Osteoblast (primary cell): ENCODE results near the gene SMARCA2. TPM values are rescaled to one million over a fixed set of nuclear protein-coding genes. Genes with fewer than 3 reads are reported as not detected.

Experiments
- DNase-seq: peaks from one replicate; pipeline ENCODE4 v3.0.0; 2011; ENCODE audit warnings: low spot score, mixed read lengths; ENCODE audit not compliant: insufficient read length; ENCODE audit errors: missing footprints
- H2AFZ ChIP-seq: 2 replicates; pipeline ENCODE4 v1.6.0; 2011; ENCODE audit warnings: mild to moderate bottlenecking, low read length
- H3K27ac ChIP-seq: 2 replicates; pipeline ENCODE4 v1.5.1; 2011; ENCODE audit warnings: mild to moderate bottlenecking, low read depth, low read length, moderate library complexity
- H3K27me3 ChIP-seq: 2 replicates; pipeline ENCODE4 v1.6.0; 2012; ENCODE audit warnings: mild to moderate bottlenecking, control low read depth, inconsistent platforms, low read length, moderate library complexity; ENCODE audit not compliant: insufficient read depth
- H3K36me3 ChIP-seq: 2 replicates; pipeline ENCODE4 v1.5.1; 2011; ENCODE audit warnings: mild to moderate bottlenecking, low read length, control low read depth, moderate library complexity; ENCODE audit not compliant: insufficient read depth
- H3K4me1 ChIP-seq: 2 replicates; pipeline ENCODE4 v1.5.1; 2011; ENCODE audit warnings: mild to moderate bottlenecking, low read length, control low read depth, moderate library complexity; ENCODE audit not compliant: insufficient read depth
- H3K4me2 ChIP-seq: 2 replicates; pipeline ENCODE4 v1.6.0; 2011; ENCODE audit warnings: mild to moderate bottlenecking, low read length; ENCODE audit not compliant: insufficient read depth
- H3K4me3 ChIP-seq: fragments of 200-600 bp; sonication (generic); 3 replicates; pipeline ENCODE4 v1.5.1; 2012; ENCODE audit warnings: mild to moderate bottlenecking, low read length, inconsistent platforms; ENCODE audit not compliant: insufficient read depth
- H3K79me2 ChIP-seq: 2 replicates; pipeline ENCODE4 v1.6.0; 2012; ENCODE audit warnings: mild to moderate bottlenecking, low read length, control low read depth, inconsistent platforms; ENCODE audit not compliant: insufficient read depth
- H3K9me3 ChIP-seq: 2 replicates; pipeline ENCODE4 v1.5.1; 2011; ENCODE audit warnings: low read depth, low read length, control low read depth
- H4K20me1 ChIP-seq: 2 replicates; pipeline ENCODE4 v1.6.0; 2012; ENCODE audit warnings: mild to moderate bottlenecking, low read length, control low read depth; ENCODE audit not compliant: insufficient read depth
- total RNA-seq: library from RNA; depleted of rRNA; stranded (reverse); fragments of >200 nt; gene quantifications from 2 replicates; pipeline ENCODE4 v1.2.3, GENCODE V29; 2012
- TF ChIP-seq, protein P1 (sequence below): IDR thresholded peaks from 2 replicates; pipeline ENCODE4 v1.5.1; 2011; ENCODE audit warnings: mild to moderate bottlenecking, low read depth, low read length, moderate library complexity; ENCODE audit errors: extremely low read depth

Gene SMARCA2
- total RNA-seq, 1 donor: 101 TPM

DNA sequence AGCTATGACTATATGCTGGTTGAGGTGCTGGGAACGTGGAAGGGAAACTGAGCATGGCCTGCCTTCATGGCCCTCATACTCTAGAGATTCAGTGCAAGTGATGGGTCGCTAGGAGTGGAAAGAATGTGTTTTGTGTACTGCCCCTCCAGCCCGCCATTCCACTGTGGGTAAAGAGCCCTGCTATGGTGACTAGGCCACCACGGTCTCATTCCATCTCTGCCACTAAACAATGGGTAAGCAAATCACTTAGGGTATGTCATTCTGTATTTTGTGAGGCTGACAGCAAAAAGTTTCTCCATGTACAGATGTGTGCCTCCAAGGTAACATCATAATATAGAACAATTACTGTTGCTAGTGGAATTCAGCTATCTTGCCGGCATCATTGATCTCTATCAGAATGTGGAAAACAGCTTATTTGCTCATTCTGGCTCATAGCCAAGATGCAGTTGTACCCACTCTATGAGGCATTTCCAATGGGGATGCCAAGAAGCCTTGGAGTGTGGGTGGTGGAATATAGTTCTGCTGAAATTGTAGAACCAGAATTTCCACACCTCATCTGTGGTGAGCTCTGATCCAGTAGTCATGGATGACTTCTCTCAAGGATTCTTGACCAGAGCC is 12.5 kb downstream of the SMARCA2 start:
- Histone ChIP-seq H3K4me2 (no peak overlapping the region), H3K9me3 (no peaks in the 10 kb centered on the region), H3K4me3 (no peak overlapping the region), H3K79me2 (peaks cover 93% of the 10 kb centered on the region), H3K36me3 (peaks cover 5% of the 10 kb centered on the region), H3K4me1 (peaks cover 4% of the 10 kb centered on the region), H3K27ac (no peak overlapping the region), H4K20me1 (peaks cover 19% of the 10 kb centered on the region), H3K27me3 (no peaks in the 10 kb centered on the region), H2AFZ (no peak overlapping the region)
- DNase-seq: no peak
- TF ChIP-seq, protein P1, sequence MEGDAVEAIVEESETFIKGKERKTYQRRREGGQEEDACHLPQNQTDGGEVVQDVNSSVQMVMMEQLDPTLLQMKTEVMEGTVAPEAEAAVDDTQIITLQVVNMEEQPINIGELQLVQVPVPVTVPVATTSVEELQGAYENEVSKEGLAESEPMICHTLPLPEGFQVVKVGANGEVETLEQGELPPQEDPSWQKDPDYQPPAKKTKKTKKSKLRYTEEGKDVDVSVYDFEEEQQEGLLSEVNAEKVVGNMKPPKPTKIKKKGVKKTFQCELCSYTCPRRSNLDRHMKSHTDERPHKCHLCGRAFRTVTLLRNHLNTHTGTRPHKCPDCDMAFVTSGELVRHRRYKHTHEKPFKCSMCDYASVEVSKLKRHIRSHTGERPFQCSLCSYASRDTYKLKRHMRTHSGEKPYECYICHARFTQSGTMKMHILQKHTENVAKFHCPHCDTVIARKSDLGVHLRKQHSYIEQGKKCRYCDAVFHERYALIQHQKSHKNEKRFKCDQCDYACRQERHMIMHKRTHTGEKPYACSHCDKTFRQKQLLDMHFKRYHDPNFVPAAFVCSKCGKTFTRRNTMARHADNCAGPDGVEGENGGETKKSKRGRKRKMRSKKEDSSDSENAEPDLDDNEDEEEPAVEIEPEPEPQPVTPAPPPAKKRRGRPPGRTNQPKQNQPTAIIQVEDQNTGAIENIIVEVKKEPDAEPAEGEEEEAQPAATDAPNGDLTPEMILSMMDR: no peak

DNA sequence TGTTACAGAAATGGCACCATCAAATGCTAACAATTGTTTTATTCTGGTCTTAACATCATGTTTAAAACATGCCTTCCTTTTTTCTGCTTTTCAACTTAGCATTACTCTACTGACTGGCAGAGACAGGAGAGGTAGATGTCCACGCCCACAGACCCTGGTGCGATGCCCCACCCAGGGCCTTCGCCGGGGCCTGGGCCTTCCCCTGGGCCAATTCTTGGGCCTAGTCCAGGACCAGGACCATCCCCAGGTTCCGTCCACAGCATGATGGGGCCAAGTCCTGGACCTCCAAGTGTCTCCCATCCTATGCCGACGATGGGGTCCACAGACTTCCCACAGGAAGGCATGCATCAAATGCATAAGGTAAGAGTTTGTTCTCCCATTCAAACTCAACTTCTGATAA is 13.7 kb downstream of the SMARCA2 start:
- no peak overlapping the region for H3K4me3 ChIP-seq
- no peak for DNase-seq
- H3K27me3 ChIP-seq: no peaks in the 10 kb centered on the region
- H3K9me3 ChIP-seq: no peaks in the 10 kb centered on the region
- H3K27ac ChIP-seq: no peak overlapping the region
- H4K20me1 ChIP-seq: peaks cover 19% of the 10 kb centered on the region
- H3K79me2 ChIP-seq: peaks cover 81% of the 10 kb centered on the region
- TF ChIP-seq, protein P1: no peak
- peaks cover 16% of the 10 kb centered on the region for H3K36me3 ChIP-seq
- peaks cover 4% of the 10 kb centered on the region for H3K4me1 ChIP-seq
- no peak overlapping the region for H2AFZ ChIP-seq
- no peak overlapping the region for H3K4me2 ChIP-seq

DNA sequence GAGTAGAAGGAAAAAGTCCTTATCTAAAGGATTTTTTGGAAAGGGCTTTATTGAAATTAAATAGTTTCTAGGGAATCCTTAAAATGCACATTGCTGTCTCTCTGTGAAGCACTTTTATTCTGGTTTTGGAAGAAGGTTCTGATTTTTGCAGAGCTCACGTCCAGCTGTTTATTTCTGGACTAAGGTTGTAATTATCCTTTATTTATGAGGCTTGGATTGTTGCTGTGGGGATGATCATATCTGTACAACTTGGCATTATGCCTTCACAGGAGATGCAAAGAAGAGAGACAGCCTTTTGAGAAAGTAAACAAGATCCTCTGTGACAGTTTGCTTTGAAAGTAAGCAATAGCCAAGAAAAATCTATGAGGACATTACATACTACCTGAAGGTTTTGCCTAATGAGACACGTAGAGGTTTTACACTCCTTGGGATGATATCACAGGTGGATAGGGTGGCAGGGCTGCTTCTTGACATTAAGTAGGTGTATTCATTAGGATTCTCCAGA is 14.6 kb downstream of the SMARCA2 start:
- Histone ChIP-seq H3K36me3 (peaks cover 16% of the 10 kb centered on the region), H3K27me3 (no peaks in the 10 kb centered on the region), H2AFZ (no peak overlapping the region), H3K79me2 (peaks cover 72% of the 10 kb centered on the region), H4K20me1 (peaks cover 16% of the 10 kb centered on the region), H3K27ac (no peak overlapping the region), H3K4me3 (no peak overlapping the region), H3K9me3 (no peaks in the 10 kb centered on the region), H3K4me1 (peaks cover 3% of the 10 kb centered on the region), H3K4me2 (no peak overlapping the region)
- TF ChIP-seq, protein P1: no peak
- no peak for DNase-seq

DNA sequence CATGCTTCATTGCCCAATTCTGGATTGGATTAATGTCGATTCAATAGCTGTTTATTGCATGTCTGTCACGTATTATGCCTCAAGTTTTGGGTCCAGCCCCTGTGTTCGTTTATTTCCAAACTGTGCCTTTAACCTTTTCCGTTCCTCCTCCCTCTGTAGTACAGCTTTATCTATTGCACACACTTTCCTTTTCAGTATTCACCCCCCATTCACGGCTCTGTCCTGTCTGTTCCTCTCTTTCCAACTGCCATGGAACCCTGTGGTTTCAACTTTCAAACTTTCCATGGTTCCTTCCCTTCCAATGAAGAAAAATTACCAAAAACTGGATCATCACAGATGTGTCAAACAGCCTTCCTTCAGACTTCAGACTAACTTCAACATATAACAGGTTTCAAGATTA is 17.1 kb downstream of the SMARCA2 start:
- Histone ChIP-seq H4K20me1 (peaks cover 9% of the 10 kb centered on the region), H3K79me2 (peaks cover 47% of the 10 kb centered on the region), H3K4me3 (no peak overlapping the region), H3K27ac (no peak overlapping the region), H2AFZ (no peak overlapping the region), H3K9me3 (no peaks in the 10 kb centered on the region), H3K4me2 (no peak overlapping the region), H3K36me3 (peaks cover 16% of the 10 kb centered on the region), H3K4me1 (no peaks in the 10 kb centered on the region), H3K27me3 (no peaks in the 10 kb centered on the region)
- no peak for DNase-seq
- TF ChIP-seq, protein P1: no peak
